Amniotic epithelial cell (primary cell): Measurements from ENCODE around the gene HEG1.

Source experiments
- DNase-seq: peaks from one replicate; pipeline ENCODE4 v3.0.0-alpha.2; 2010; ENCODE audit warnings: low read depth

HEG1 gene, protein sequence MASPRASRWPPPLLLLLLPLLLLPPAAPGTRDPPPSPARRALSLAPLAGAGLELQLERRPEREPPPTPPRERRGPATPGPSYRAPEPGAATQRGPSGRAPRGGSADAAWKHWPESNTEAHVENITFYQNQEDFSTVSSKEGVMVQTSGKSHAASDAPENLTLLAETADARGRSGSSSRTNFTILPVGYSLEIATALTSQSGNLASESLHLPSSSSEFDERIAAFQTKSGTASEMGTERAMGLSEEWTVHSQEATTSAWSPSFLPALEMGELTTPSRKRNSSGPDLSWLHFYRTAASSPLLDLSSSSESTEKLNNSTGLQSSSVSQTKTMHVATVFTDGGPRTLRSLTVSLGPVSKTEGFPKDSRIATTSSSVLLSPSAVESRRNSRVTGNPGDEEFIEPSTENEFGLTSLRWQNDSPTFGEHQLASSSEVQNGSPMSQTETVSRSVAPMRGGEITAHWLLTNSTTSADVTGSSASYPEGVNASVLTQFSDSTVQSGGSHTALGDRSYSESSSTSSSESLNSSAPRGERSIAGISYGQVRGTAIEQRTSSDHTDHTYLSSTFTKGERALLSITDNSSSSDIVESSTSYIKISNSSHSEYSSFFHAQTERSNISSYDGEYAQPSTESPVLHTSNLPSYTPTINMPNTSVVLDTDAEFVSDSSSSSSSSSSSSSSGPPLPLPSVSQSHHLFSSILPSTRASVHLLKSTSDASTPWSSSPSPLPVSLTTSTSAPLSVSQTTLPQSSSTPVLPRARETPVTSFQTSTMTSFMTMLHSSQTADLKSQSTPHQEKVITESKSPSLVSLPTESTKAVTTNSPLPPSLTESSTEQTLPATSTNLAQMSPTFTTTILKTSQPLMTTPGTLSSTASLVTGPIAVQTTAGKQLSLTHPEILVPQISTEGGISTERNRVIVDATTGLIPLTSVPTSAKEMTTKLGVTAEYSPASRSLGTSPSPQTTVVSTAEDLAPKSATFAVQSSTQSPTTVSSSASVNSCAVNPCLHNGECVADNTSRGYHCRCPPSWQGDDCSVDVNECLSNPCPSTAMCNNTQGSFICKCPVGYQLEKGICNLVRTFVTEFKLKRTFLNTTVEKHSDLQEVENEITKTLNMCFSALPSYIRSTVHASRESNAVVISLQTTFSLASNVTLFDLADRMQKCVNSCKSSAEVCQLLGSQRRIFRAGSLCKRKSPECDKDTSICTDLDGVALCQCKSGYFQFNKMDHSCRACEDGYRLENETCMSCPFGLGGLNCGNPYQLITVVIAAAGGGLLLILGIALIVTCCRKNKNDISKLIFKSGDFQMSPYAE (N-terminal part only)

GRCh38 chr3:125055913-125056745 lies at the start of gene HEG1:
Gene HEG1 (minus strand): TSS chr3:125055997. CDS start chr3:125055890, 107 bp downstream.
- DNase-seq, result peak; percentile 76

- peak; percentile 66 for DNase-seq
Measured at GRCh38 chr3:125105116-125105515, 49.3 kb upstream of the HEG1 start.

GRCh38 chr3:125104639-125105038 lies 48.8 kb upstream of the HEG1 start:
- peak; percentile 84 for DNase-seq

GRCh38 chr3:125103406-125103805 lies 47.6 kb upstream of the HEG1 start:
- no peak for DNase-seq

- DNase-seq, result no peak
Measured at GRCh38 chr3:125102470-125102869, 46.7 kb upstream of the HEG1 start.

- DNase-seq, result peak; percentile 53
Measured at GRCh38 chr3:125098611-125099291, 43.0 kb upstream of the HEG1 start.

- no peak for DNase-seq
Measured at GRCh38 chr3:125090649-125091048, 34.9 kb upstream of the HEG1 start.

- no peak for DNase-seq
Measured at GRCh38 chr3:125087768-125088391, 32.1 kb upstream of the HEG1 start.

GRCh38 chr3:125085166-125085565 lies 29.4 kb upstream of the HEG1 start:
- DNase-seq, result no peak

- DNase-seq, result peak; percentile 65
Measured at GRCh38 chr3:125083776-125084175, 28.0 kb upstream of the HEG1 start.

- DNase-seq, result peak; percentile 65
Measured at GRCh38 chr3:125082339-125082738, 26.5 kb upstream of the HEG1 start.

GRCh38 chr3:125080077-125080476 lies 24.3 kb upstream of the HEG1 start:
- no peak for DNase-seq

GRCh38 chr3:125079675-125080045 lies 23.9 kb upstream of the HEG1 start:
- peak; percentile 58 for DNase-seq

DNA sequence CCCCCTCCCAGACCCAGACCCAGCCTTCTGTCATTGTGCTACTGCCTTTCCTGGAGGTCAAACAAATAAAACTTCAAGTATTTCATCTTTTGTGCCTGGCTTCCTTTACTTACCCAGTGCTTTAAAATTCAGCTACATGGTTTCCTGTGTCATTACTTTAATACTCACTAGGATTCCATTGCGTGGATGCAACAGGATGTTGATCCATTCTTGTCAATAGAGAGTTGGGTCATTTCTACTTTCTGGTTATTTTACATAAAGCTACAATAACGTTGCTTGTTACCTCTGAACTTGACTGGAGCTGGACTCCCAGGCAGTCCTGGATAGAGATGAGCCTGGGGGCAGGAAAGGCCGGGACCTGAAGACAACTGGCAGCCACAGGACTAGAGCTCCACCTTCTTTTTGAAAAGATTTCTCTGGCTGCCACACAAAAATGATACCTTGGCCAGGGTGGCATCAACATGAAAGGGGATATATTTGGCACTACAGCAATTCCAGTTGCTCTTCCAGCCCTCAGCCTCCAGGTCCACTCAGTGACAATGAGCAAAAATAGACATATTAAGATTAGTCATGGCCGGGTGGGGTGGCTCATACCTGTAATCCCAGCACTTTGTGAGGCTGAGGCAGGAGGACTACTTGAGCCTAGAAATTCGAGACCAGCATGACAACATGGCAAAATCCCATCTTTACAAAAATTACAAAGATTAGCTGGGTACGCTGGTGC lies 23.3 kb upstream of the HEG1 start:
- DNase-seq, result no peak

DNA sequence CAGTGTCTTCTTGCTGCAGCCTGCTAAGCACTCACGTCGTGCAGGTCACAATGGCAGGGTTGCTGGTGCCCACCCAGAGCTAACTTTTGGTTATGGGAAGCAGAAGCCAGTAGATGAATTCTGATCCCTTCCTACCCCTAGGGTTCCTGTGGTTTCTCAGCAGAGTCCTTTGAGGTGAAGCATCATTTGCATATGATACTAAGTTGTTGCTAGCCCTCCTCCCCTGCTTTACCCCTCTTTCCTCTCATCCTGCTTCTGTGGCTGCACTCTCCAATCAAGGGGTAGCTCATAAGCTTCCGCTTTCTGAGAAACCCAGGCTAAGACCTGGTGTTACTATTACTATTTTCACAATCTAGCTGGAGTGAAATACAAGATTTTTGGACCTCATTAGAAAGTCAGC lies 22.1 kb upstream of the HEG1 start:
- no peak for DNase-seq

GRCh38 chr3:125076464-125076863 lies 20.7 kb upstream of the HEG1 start:
- DNase-seq, result no peak

GRCh38 chr3:125075738-125076137 lies 19.9 kb upstream of the HEG1 start:
- DNase-seq, result no peak

DNA sequence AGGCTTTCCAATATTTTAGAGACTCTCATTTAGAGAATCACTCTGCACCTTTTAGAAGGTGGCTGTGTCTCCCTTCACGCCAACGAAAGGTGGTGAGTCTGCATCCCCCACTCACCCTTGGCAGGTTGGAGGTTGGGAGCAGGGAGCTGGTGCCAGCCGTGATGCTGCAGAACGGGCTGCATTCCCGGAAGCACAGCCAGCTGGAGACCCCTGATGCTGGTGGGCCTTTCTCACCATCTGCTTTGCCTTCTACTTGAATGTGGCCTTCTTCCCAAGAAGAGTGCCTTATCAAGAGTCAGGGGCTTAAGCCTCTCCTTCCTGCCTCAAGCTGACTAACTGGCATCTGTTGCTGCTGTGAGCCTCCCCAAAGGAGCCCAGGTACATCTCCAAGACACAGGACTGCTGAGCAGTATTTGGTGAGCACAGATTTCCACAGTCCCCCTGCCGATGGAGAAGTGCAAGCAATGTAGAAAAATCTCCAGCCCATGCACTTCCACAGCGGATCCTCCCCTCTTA lies 17.7 kb upstream of the HEG1 start:
- DNase-seq, result no peak

DNA sequence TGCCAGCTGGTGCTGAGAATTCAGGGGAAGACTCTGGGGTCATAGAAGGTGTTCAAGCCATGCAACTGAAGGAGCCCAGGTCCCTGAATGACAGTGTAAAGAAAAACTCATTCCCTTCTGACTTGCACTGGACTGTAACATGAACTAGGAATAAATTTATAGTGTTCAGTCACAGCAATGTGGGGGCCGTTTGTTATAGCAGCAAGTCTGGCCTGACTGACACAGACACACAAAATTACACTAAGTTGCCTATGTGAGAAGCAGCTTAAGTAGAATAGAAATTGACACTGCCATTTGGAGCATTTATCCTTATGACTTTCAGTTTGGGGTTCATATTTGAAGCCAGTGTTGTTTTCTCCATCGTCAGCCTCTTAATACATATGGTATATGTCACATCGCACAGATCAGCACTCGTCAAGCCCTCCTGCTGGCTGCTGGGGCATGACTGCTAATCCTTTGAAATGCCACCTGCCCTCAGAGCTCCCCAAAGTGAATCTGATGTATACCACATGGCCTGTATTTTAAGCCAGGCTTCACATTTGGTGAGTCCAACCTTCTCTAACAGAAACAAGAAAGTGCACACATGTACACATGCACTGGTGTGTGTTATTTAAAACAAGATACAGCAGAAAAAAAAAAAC lies 17.1 kb upstream of the HEG1 start:
- DNase-seq, result peak; percentile 44
